HUDEP-2 (cell line): ENCODE data around the gene TEF.
A peak's percentile ranks its signal among the peaks of the same experiment; 100 is the strongest.

ENCODE experiments used
- DNase-seq, 76 experiments: peaks; one replicate each; lab custom pipeline; 2025; ENCODE audit not compliant: unreplicated experiment in 76 of 76; lab: John Stamatoyannopoulos, UW

TEF gene

GRCh38 chr22:41353862-41354575 lies 27.7 kb upstream of the TEF start:
- no peak for DNase-seq

- no peak for DNase-seq
These were observed 26.8 kb upstream of the TEF start for GRCh38 chr22:41354979-41355378.

- no peak for DNase-seq
These were observed 25.8 kb upstream of the TEF start for GRCh38 chr22:41355895-41356294.

GRCh38 chr22:41356430-41357028 lies 25.2 kb upstream of the TEF start:
- DNase-seq = no peak

- DNase-seq = no peak
These were observed 24.6 kb upstream of the TEF start for GRCh38 chr22:41357191-41357590.

- DNase-seq = peak in 7 of 76 experiments; percentile 5 to 43 (median 13)
These were observed 22.8 kb upstream of the TEF start for GRCh38 chr22:41358927-41359326.

- no peak for DNase-seq
These were observed 22.4 kb upstream of the TEF start for GRCh38 chr22:41359376-41359775.

- DNase-seq = no peak
These were observed 21.6 kb upstream of the TEF start for GRCh38 chr22:41360126-41360525.

GRCh38 chr22:41361716-41362310 lies 19.9 kb upstream of the TEF start:
- no peak for DNase-seq

- no peak for DNase-seq
These were observed 19.1 kb upstream of the TEF start for GRCh38 chr22:41362615-41363014.

GRCh38 chr22:41364233-41364632 lies 17.5 kb upstream of the TEF start:
- no peak for DNase-seq

- DNase-seq = no peak
These were observed 16.8 kb upstream of the TEF start for GRCh38 chr22:41364955-41365354.

GRCh38 chr22:41365425-41365824 lies 16.3 kb upstream of the TEF start:
- DNase-seq = no peak

GRCh38 chr22:41366323-41367029 lies 15.3 kb upstream of the TEF start:
- no peak for DNase-seq

- peak; percentile 50 to 99 (median 96) for DNase-seq
These were observed 14.6 kb upstream of the TEF start for GRCh38 chr22:41367039-41367679.

- peak in 1 of 76 experiments; percentile 32 for DNase-seq
These were observed 13.8 kb upstream of the TEF start for GRCh38 chr22:41367680-41368542.

GRCh38 chr22:41368543-41369423 lies 13.0 kb upstream of the TEF start:
- peak in 1 of 76 experiments; percentile 6 for DNase-seq

GRCh38 chr22:41369424-41369745 lies 12.4 kb upstream of the TEF start:
- DNase-seq = peak in 3 of 76 experiments; percentile 6 to 18 (median 9)

- DNase-seq = no peak
These were observed 11.9 kb upstream of the TEF start for GRCh38 chr22:41369837-41370236.
